Heart left ventricle (tissue), 13 donors: Measurements from ENCODE around the gene ACADL.

ENCODE experiments used
- POLR2A ChIP-seq, 2 donors: fragments of 450-650 bp; IDR thresholded peaks; one replicate each; pipeline ENCODE4 v1.6.1; 2017; ENCODE audit warnings: antibody characterized with exemption in 2 of 2, mild to moderate bottlenecking in 2 of 2, moderate library complexity in 2 of 2
- TF ChIP-seq, protein P1 (sequence below), 12 donors: fragments of 200-600 bp; sonication (generic) in 4 of 12; IDR thresholded peaks; one replicate each; pipeline versions ENCODE4 v1.5.0 to v1.8.0; 2018 to 2022; ENCODE audit warnings: antibody characterized with exemption in 12 of 12, mild to moderate bottlenecking in 5 of 12
- donor health status: ischemic (EF 13 %, LVEDD 7.1; RV severe dilation, severe dysfunction).
- donor health status: DM: no; HTN: yes; CAD: no.
- donor health status: DM: no; HTN: no; CAD: no.
- donor health status: ischemic (EF 25% LVEDD 6.9; RV normal size, moderate dysfunction).
- donor health status: ischemic (EF 25% LVEDD 5.7; RV mildly dilated, moderate dysfunction).
- donor health status: ischemic (EF 35%, LVEDD 5.7; RV mildly dilated, moderate dysfunction).
- donor health status: nonischemic (EF 11% LVEDD 7.7; RV severe dilation, severe dysfunction).
- donor health status: DM: yes; HTN: yes; CAD: no.
- donor health status: PGD.
- donor health status: ischemic (EF 29% LVEDD 5.4; RV normal size, mild dysfunction).
- donor health status: nonischemic (EF 23%, LVEDD 6.1; RV moderate dilation, normal function).

DNA sequence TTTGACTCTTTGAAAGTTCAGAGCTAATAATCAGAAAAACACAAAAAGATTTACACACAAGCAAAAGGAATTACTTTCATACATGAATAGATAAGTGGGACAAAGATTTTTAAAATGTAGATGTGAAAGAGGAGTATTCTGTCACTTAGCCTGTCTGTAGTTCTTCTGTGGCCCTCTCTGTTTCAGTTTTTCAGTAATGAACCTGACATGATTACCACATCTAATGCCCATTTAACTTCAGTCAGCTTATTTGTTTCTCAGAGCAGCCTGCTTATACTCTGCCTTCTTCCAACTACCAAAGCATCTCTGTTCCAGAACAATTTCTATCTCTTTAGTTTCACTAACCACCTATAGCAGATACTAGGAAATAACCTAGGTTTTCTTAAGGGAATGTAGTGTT is 34.4 kb upstream of the ACADL start:
- TF ChIP-seq, protein P1, sequence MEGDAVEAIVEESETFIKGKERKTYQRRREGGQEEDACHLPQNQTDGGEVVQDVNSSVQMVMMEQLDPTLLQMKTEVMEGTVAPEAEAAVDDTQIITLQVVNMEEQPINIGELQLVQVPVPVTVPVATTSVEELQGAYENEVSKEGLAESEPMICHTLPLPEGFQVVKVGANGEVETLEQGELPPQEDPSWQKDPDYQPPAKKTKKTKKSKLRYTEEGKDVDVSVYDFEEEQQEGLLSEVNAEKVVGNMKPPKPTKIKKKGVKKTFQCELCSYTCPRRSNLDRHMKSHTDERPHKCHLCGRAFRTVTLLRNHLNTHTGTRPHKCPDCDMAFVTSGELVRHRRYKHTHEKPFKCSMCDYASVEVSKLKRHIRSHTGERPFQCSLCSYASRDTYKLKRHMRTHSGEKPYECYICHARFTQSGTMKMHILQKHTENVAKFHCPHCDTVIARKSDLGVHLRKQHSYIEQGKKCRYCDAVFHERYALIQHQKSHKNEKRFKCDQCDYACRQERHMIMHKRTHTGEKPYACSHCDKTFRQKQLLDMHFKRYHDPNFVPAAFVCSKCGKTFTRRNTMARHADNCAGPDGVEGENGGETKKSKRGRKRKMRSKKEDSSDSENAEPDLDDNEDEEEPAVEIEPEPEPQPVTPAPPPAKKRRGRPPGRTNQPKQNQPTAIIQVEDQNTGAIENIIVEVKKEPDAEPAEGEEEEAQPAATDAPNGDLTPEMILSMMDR (IDR thresholded peaks at IDR 0.05) = no peak
- no peak for TF ChIP-seq POLR2A (IDR thresholded peaks at IDR 0.05)
